Measurements from ENCODE around the gene DUS1L.
A peak's percentile ranks its signal among the peaks of the same experiment; 100 is the strongest.

Gene DUS1L

GRCh38 chr17:82065638-82066303, at the start of gene DUS1L:
DUS1L (minus strand) TSS chr17:82065804; CDS start chr17:82065059, 745 bp downstream.
- peak; percentile 41 to 61 for DNase-seq (ENCODE audit: low read depth in 2 of 2)

DNA sequence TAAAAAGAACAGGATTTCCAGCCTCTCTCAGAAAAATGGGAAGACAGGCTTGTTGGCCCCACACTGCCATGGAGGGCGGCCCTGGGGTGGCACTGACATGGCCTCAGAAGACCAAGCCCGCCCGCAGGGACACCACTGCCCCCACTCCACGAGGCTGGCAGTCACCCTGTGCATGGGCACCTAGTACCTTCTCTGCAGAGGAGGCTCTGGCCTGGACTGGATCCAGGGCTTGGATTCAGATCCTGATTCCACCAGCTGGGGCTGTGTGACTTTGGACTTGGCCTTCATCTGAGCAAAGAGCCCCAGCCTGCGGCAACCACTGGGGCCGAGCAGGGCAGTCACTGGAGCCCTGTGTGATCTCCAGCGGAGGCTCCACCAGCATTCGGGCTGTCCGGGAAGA, 49.3 kb upstream of the DUS1L start:
- no peak for DNase-seq (ENCODE audit: low read depth in 2 of 2)

DNA sequence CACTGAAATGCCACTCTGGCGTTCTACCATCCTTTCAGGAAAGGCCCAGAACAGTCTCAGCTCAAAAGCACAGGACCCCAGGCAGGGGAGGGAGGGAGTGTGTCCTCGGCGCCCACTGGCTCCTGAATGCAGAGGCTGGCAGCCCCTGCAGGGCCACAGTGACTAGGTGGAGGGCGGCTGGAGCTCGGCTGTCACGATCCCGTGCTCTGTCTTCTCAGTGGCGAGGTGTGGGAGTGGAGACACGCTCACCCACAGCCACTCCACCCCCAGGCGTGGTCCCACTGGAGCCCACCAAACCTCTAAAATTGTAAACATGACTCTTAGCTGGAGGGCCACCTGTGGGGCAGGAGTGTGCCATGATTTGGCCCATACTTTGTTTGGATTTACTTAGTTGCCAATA, 48.8 kb upstream of the DUS1L start:
- DNase-seq (ENCODE audit: low read depth in 2 of 2) = no peak

GRCh38 chr17:82113941-82114340, 48.3 kb upstream of the DUS1L start:
- DNase-seq (ENCODE audit: low read depth in 2 of 2) = no peak

DNA sequence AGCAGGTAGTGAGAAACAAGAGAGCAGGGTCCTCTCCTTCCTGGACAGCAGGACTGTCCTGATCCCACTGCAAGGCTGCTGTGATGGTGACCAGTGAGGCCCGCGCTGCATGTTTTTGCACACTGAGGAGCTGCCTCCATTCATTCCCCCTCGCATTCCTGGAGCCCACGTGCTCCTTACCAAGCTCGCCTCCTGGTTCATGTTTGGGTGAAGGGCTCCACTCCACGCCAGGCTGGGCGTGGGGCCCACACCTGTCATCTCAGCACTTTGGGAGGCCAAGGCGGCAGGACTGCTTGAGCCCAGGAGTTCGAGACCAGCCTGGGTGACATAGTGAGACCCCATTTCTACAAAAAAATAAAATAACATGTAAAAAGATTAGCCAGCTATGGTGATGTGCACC, 47.8 kb upstream of the DUS1L start:
- DNase-seq (ENCODE audit: low read depth in 2 of 2) = no peak

DNA sequence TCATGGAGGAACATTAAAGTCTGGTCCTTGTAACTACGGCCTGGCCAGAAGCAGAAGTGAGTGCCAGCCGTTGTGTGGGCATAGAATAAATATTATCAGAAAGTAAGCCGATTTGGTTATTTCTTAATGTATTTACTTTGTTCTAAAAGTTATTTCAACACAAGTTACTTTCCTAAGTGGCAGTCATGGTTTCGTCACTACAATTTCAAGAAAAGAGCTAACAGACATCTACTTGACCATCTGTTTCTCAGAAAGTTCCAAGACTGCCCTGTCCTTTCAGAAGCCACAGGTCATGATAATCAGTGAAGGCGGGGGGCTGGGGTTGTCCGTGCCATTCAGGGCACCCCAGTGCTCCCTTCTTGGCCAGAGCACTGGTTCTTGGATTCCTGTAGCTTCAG, 47.3 kb upstream of the DUS1L start:
- no peak for DNase-seq (ENCODE audit: low read depth in 2 of 2)

- DNase-seq (ENCODE audit: low read depth in 2 of 2) = no peak
Observed at GRCh38 chr17:82112181-82112913, 46.7 kb upstream of the DUS1L start.

DNA sequence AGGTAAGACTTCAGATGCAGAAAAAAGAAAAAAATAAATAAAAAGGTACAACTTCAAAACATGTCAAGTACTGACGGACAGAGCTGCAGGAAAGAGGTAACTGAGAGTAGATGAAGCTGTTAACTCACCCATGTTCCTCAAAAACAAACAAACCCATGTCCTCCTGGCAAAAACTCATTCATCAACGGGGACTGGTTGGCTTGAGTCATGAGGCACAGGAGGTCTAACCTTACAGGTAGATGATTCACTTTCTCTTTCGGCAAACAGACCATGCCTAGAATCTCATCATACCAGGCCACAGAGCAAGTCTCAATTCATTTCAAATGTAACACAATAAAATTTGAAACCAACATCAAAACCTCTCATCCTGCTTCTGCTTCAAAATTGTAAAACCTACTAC, 44.7 kb upstream of the DUS1L start:
- DNase-seq (ENCODE audit: low read depth in 2 of 2) = no peak

- DNase-seq (ENCODE audit: low read depth in 2 of 2) = no peak
Observed at GRCh38 chr17:82108961-82109475, 43.4 kb upstream of the DUS1L start.

- DNase-seq (ENCODE audit: low read depth in 2 of 2) = no peak
Observed at GRCh38 chr17:82108496-82108945, 42.9 kb upstream of the DUS1L start.

DNA sequence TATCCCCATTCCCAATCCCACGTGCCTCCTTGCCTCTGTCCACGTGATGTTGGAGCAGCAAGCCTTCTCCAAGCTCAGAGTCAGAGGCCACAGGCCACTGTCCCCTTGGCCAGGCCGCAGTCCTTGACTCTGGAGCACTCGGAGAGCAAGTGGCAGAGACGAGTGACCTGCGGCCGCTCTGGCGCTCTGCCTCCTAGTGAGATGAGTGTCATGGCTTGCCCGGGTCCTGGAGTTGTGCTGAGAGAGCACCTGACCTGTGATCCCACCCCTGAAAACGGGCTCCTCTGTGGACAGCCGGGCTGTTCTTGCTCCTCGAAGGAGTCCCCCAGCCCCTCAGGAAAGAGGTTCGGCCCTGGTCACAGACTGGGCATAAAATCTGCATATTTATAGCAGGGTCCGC, 42.4 kb upstream of the DUS1L start:
- no peak for DNase-seq (ENCODE audit: low read depth in 2 of 2)

DNA sequence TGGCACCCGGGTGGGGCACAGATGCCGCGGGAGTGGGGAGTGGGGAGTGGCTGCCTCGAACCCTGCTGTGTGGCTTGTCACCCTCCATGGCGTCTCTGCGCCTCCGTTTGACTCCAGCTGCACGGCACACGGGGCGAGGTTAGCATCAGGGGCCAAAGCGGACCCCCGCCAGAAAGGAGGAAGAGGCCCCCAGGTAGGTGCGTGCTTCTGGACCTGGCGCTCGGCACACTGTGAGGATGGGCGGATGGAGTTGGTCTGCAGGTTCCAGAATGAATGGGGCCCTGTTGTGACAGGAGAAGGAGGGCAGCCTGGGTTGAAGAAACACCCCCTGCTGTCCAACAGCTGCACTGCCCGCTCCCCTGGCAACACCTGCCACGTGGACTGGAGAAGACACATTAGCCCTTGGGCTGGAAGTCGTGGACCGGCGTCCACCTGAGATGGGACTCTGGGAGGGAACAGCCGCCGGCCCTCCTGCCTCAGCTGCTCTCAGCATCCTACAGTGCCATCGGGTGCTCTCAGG, 41.8 kb upstream of the DUS1L start:
- DNase-seq (ENCODE audit: low read depth in 2 of 2) = no peak

- DNase-seq (ENCODE audit: low read depth in 2 of 2) = no peak
Observed at GRCh38 chr17:82106688-82107305, 41.2 kb upstream of the DUS1L start.

DNA sequence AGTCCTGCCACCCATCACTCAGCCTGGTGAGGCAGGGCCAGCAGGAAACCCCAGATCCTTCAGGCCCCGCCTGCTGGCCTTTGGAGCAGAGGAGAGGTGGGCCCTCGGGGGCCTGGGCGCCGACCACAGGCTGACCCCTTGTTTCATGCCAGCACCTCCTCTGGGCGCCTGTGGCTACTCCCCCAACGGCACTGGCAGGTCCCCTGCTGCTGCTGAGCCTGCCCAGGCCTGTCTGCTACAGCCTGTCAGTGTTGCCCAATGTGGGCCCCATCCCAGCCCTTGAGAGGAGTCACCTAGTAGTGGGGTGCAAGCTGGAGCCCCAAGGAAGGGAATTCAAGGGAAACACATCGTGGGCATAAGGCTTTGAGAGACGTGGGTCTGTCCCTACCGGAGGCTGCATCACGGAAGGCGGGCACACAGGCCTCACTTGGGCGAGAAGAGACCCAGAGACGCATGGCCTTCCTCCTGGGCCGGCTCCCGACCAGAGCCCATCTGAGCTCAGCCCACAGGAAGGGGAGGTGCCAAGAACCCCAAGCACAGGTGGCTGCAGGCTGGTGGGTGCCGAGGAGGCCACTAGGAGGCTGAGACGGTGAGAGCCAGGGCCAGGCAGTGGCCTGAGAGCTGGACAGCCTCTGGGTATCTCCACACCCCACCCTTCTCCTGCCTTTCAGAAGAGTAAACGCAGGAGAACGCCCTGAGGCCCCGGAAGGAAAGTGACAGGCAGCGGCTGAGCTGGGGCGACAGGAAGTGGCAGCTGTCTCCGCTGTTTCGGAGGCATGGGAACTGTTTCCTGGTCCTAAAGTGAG, 40.5 kb upstream of the DUS1L start:
- peak in 1 of 2 donors; percentile 62 for DNase-seq (ENCODE audit: low read depth in 2 of 2)

GRCh38 chr17:82105417-82105881, 39.8 kb upstream of the DUS1L start:
- no peak for DNase-seq (ENCODE audit: low read depth in 2 of 2)

DNA sequence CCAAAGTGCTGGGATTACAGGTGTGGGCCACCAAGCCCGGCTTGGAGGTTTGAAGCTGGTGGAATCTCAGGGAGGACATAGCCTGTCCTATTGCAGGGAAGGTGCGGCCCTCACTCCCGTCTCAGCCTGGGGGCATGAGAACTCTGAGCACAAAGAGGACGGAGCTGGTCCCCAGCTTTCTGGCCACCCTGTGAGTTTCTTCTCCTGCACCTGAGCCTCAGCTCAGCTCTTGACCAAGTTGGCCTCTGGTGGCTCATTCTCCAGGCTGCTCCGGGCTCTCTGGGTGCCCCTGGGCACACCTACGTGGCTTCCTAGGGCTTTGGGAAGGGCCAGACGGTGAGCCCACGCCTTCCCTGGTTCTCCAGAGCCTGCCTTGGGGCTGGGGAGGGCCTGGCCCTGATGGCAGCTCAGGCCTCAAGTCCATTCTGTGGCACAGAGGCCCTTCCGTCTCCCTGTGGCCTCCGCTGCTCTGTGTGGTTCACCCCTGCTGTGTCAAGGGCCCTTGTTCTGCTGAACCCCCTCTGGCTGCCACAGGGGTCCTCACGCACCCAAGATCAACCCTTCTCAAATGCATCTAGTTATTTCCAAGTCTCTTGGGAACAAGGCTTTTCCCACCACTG, 39.3 kb upstream of the DUS1L start:
- no peak for DNase-seq (ENCODE audit: low read depth in 2 of 2)

DNA sequence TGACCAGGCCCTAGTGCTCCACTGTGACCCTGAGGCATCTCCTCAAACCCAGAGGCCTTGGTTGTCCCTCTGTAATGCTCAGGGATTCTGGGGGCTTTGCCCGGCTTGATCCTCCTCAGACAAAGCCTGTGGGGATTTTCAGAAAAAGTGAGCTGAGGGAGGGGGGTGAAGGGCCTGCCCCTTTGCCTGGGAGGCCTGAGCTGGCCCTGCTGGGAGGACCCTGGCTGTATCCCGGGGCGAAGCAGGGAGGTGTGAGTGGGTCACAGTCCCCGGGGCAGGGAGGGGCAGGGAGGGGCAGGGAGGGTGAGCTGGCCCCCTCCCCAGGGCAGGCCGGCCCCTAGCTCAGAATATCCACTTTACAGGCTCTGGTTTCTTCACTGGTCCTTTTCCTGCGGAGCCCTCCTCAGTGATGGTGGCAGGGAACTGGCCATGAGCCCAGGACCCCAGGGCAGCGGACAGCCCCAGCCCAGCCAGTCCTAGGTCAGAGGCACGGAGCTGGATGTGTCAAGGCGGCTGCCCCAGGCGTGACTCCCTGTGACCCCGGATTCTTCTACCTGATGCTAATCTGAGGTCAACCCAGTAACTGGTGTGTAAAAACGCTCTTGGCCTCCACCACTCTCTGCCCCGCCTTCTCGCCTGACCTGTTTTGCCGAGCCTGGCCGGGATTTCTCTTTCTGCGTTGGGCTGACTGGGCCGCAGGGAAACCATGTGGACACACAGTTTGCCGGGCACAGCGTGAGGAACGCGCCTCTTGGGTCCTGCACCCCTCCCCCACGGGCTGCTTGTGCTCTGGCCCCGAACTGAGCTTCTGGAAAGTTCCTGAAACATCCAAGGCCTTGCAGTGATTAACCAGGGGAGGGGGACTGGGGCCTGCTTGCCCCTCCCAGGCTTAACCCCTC, 38.2 kb upstream of the DUS1L start:
- no peak for DNase-seq (ENCODE audit: low read depth in 2 of 2)

- no peak for DNase-seq (ENCODE audit: low read depth in 2 of 2)
Observed at GRCh38 chr17:82101767-82102679, 36.4 kb upstream of the DUS1L start.

GRCh38 chr17:82101301-82101715, 35.7 kb upstream of the DUS1L start:
- no peak for DNase-seq (ENCODE audit: low read depth in 2 of 2)

Data from stimulated activated CD4-positive, alpha-beta T cell treated with anti-CD3 and anti-CD28 coated beads, Interleukin-15, amount 100 ng/mL, for 48 hours (primary cell).